GM12892 (cell line): ENCODE measurements around the gene ITPKB.

Experiments used
- POLR2A ChIP-seq: IDR thresholded peaks from 2 replicates; pipeline ENCODE4 v1.6.1; 2011; ENCODE audit warnings: low read depth, low read length, control low read depth
- POLR2AphosphoS5 ChIP-seq: IDR thresholded peaks from 2 replicates; pipeline ENCODE4 v1.6.1; 2011; ENCODE audit warnings: low read depth, low read length, control low read depth
- TAF1 ChIP-seq: IDR thresholded peaks from 2 replicates; pipeline ENCODE4 v1.6.1; 2011; ENCODE audit warnings: low read depth, mild to moderate bottlenecking, control low read depth, low read length, borderline replicate concordance

- TF ChIP-seq POLR2A: no peak
- TF ChIP-seq POLR2AphosphoS5: no peak
- TF ChIP-seq TAF1: no peak
Measured at GRCh38 chr1:226739696-226740065, 599 bp upstream of the ITPKB start.
